Measurements from ENCODE around the gene PCDHA3.

GRCh38 chr5:140821375-140822280 lies 20.8 kb downstream of the PCDHA3 start, which contains the start of gene PCDHA5:
- TF ChIP-seq CTCF (conservative IDR thresholded peaks at IDR 0.05; ENCODE audit: low read depth, low read length) (peak; percentile 33; the same call in 1 of the 2 replicates), POLR2A (IDR thresholded peaks at IDR 0.05; ENCODE audit: low read depth, low read length) (no peak), CHD1 (IDR thresholded peaks at IDR 0.05; ENCODE audit: low read depth, low read length) (no peak), RCOR1 (IDR thresholded peaks at IDR 0.05; ENCODE audit: insufficient replicate concordance, low read length) (no peak), FOS (IDR thresholded peaks at IDR 0.05; ENCODE audit: low read depth, low read length) (no peak), RFX5 (IDR thresholded peaks at IDR 0.05; ENCODE audit: low read depth, low read length) (no peak), CEBPB (IDR thresholded peaks at IDR 0.05; ENCODE audit: low read depth, low read length) (no peak), MAFK (IDR thresholded peaks at IDR 0.05; ENCODE audit: low read depth, low read length) (no peak)

Data from IMR-90 (cell line).